ENCODE results near the gene EPHA8.
A peak's percentile ranks its signal among the peaks of the same experiment; 100 is the strongest.

EPHA8 gene

GRCh38 chr1:22563671-22564602 lies 648 bp downstream of the EPHA8 start:
- ChIA-PET POLR2A (no interaction called here), CTCF (no interaction called here)
- DNase-seq (ENCODE audit: extremely low spot score), result peak; percentile 20
- TF ChIP-seq HDGF (IDR thresholded peaks at IDR 0.05; ENCODE audit: borderline replicate concordance) (no peak), LEF1 (IDR thresholded peaks at IDR 0.05; ENCODE audit: borderline replicate concordance) (no peak), FOXA1 (IDR thresholded peaks at IDR 0.05) (no peak), ZNF384 (IDR thresholded peaks at IDR 0.05) (no peak), FOXK2 (IDR thresholded peaks at IDR 0.05) (no peak), FOXM1 (IDR thresholded peaks at IDR 0.05; ENCODE audit: borderline replicate concordance) (no peak), CTBP1 (IDR thresholded peaks at IDR 0.05; ENCODE audit: borderline replicate concordance) (no peak), ARNT (IDR thresholded peaks at IDR 0.05) (no peak), BHLHE40 (IDR thresholded peaks at IDR 0.05; ENCODE audit: borderline replicate concordance) (no peak), NFRKB (IDR thresholded peaks at IDR 0.05) (no peak), L3MBTL2 (conservative IDR thresholded peaks at IDR 0.05) (no peak), TARDBP (IDR thresholded peaks at IDR 0.05) (no peak), SUZ12 (IDR thresholded peaks at IDR 0.05) (no peak), SP1 (IDR thresholded peaks at IDR 0.05) (no peak), ELF4 (IDR thresholded peaks at IDR 0.05) (no peak)
- TF ChIP-seq, protein P1, sequence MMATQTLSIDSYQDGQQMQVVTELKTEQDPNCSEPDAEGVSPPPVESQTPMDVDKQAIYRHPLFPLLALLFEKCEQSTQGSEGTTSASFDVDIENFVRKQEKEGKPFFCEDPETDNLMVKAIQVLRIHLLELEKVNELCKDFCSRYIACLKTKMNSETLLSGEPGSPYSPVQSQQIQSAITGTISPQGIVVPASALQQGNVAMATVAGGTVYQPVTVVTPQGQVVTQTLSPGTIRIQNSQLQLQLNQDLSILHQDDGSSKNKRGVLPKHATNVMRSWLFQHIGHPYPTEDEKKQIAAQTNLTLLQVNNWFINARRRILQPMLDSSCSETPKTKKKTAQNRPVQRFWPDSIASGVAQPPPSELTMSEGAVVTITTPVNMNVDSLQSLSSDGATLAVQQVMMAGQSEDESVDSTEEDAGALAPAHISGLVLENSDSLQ (IDR thresholded peaks at IDR 0.05), result no peak

DNA sequence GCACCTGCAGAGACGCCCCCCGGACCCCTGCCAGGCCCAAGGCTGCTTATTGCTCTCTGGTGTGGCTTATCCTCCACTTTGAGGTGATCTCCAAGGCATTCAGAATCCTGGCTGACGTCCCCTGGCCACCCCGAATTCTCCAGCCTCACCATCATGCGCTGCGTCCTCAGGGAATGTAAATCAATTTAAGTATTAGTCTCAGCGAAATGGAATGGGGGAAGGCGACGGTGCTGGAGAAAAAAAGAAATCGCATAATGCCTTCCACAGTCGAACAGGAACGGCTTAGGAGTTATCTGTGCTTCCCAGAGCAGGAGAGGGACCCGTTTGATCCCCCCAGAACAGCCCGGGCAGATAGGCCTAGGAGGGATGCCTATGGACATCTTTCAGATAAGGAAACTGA lies 2.9 kb downstream of the EPHA8 start:
- ChIA-PET POLR2A (no interaction called here), CTCF (no interaction called here)
- TF ChIP-seq SUZ12 (IDR thresholded peaks at IDR 0.05) (no peak), FOXM1 (IDR thresholded peaks at IDR 0.05; ENCODE audit: borderline replicate concordance) (no peak), FOXA1 (IDR thresholded peaks at IDR 0.05) (no peak), FOXK2 (IDR thresholded peaks at IDR 0.05) (no peak), NFRKB (IDR thresholded peaks at IDR 0.05) (no peak), ARNT (IDR thresholded peaks at IDR 0.05) (no peak), SP1 (IDR thresholded peaks at IDR 0.05) (no peak), BHLHE40 (IDR thresholded peaks at IDR 0.05; ENCODE audit: borderline replicate concordance) (no peak), TARDBP (IDR thresholded peaks at IDR 0.05) (no peak), CTBP1 (IDR thresholded peaks at IDR 0.05; ENCODE audit: borderline replicate concordance) (no peak), ZNF384 (IDR thresholded peaks at IDR 0.05) (no peak), LEF1 (IDR thresholded peaks at IDR 0.05; ENCODE audit: borderline replicate concordance) (no peak), ELF4 (IDR thresholded peaks at IDR 0.05) (no peak), L3MBTL2 (conservative IDR thresholded peaks at IDR 0.05) (no peak), HDGF (IDR thresholded peaks at IDR 0.05; ENCODE audit: borderline replicate concordance) (no peak)
- TF ChIP-seq, protein P1 (IDR thresholded peaks at IDR 0.05), result no peak
- no peak for DNase-seq (ENCODE audit: extremely low spot score)

GRCh38 chr1:22567197-22567596 lies 3.9 kb downstream of the EPHA8 start:
- ChIA-PET CTCF (no interaction called here), POLR2A (no interaction called here)
- TF ChIP-seq CTBP1 (IDR thresholded peaks at IDR 0.05; ENCODE audit: borderline replicate concordance), result no peak
- TF ChIP-seq NFRKB (IDR thresholded peaks at IDR 0.05), result no peak
- TF ChIP-seq FOXM1 (IDR thresholded peaks at IDR 0.05; ENCODE audit: borderline replicate concordance), result no peak
- DNase-seq (ENCODE audit: extremely low spot score), result no peak

DNA sequence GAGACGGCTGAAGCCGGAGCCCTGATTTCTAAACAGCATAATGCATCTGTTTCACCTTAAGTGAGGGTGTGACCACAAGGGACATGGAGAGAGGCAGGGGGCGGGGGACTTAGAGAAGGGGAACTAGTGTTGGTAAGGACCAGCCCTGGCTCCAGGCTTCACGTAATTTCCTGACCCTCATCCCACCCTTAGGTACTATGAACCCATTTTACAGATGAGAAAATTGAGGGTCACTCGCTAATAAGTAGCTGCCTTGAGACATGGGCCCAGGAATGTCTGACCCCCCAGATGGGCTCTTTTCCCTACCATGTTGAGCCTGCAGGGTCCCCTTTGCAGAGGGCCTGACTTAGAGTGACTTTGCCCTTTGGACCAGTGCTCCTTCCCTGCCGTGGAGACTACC lies 4.7 kb downstream of the EPHA8 start:
- ChIA-PET CTCF (no interaction called here), POLR2A (no interaction called here)
- TF ChIP-seq CTBP1 (IDR thresholded peaks at IDR 0.05; ENCODE audit: borderline replicate concordance) (no peak), BHLHE40 (IDR thresholded peaks at IDR 0.05; ENCODE audit: borderline replicate concordance) (no peak), ZNF384 (IDR thresholded peaks at IDR 0.05) (no peak), NFRKB (IDR thresholded peaks at IDR 0.05) (no peak), L3MBTL2 (conservative IDR thresholded peaks at IDR 0.05) (no peak), TARDBP (IDR thresholded peaks at IDR 0.05) (no peak), FOXM1 (IDR thresholded peaks at IDR 0.05; ENCODE audit: borderline replicate concordance) (no peak), HDGF (IDR thresholded peaks at IDR 0.05; ENCODE audit: borderline replicate concordance) (no peak), ELF4 (IDR thresholded peaks at IDR 0.05) (no peak), SUZ12 (IDR thresholded peaks at IDR 0.05) (no peak), SP1 (IDR thresholded peaks at IDR 0.05) (no peak), ARNT (IDR thresholded peaks at IDR 0.05) (no peak), LEF1 (IDR thresholded peaks at IDR 0.05; ENCODE audit: borderline replicate concordance) (no peak), FOXA1 (IDR thresholded peaks at IDR 0.05) (no peak), FOXK2 (IDR thresholded peaks at IDR 0.05) (no peak)
- TF ChIP-seq, protein P1 (IDR thresholded peaks at IDR 0.05), result no peak
- no peak for DNase-seq (ENCODE audit: extremely low spot score)

DNA sequence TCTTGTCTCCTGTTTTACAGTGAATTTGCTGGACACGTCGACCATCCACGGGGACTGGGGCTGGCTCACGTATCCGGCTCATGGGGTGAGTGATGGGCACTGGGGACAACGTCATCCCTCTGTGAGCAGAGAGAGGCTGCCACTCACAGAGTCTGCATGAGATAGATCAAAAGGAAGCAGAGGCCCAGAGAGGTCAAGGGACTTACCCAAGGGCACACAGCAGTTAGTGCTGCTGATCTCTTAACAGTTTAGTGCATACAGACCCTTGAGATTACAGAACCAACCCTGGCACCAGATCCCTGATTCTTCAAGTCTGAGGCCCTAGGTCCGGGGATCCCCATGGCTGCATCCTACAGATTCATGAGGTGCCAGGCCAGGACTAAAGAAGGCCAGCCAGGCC lies 6.0 kb downstream of the EPHA8 start:
- ChIA-PET POLR2A (no interaction called here), CTCF (no interaction called here)
- no peak for DNase-seq (ENCODE audit: extremely low spot score)
- no peak for TF ChIP-seq L3MBTL2 (conservative IDR thresholded peaks at IDR 0.05)
- no peak for TF ChIP-seq ELF4 (IDR thresholded peaks at IDR 0.05)
- TF ChIP-seq, protein P1 (IDR thresholded peaks at IDR 0.05), result no peak
